Prostate gland (tissue), 2 donors: ENCODE results near the gene PLEKHH3. TPM values are rescaled to one million over a fixed set of nuclear protein-coding genes. Genes with fewer than 3 reads are reported as not detected.

Experiments used
- DNase-seq: peaks from one replicate; pipeline ENCODE4 v3.0.0-alpha.2; 2019; ENCODE audit warnings: low spot score
- H3K27ac ChIP-seq, 2 donors: fragments of 200-600 bp; sonication (generic); 2 replicates each; pipeline ENCODE4 v1.5.1; 2017 to 2019
- H3K27me3 ChIP-seq: fragments of 200-600 bp; sonication (generic); replicated peaks from 2 replicates; pipeline ENCODE4 v1.5.1; 2019; ENCODE audit not compliant: insufficient read depth
- H3K36me3 ChIP-seq, 2 donors: fragments of 200-600 bp; sonication (generic); 1 replicate in 1 of 2; 2 replicates in 1 of 2; pipeline versions ENCODE4 v1.5.1 to v1.8.1; 2017 to 2019
- H3K4me1 ChIP-seq: fragments of 200-600 bp; sonication (generic); replicated peaks from 2 replicates; pipeline ENCODE4 v1.5.1; 2019
- H3K4me3 ChIP-seq, 2 donors: fragments of 200-600 bp; sonication (generic); 2 replicates each; pipeline ENCODE4 v1.5.1; 2017 to 2019
- H3K9me3 ChIP-seq: fragments of 200-600 bp; sonication (generic); 2 replicates; pipeline ENCODE4 v1.5.1; 2017
- CTCF ChIP-seq, 4 experiments: fragments of 200-600 bp in 2 of 4; fragments of 450-650 bp in 2 of 4; sonication (generic) in 2 of 4; IDR thresholded peaks; 1 replicate in 3 of 4; 2 replicates in 1 of 4; pipeline ENCODE4 v1.5.1; 2016 to 2019; ENCODE audit warnings: antibody characterized with exemption in 4 of 4, mild to moderate bottlenecking in 2 of 4, moderate library complexity in 2 of 4
- POLR2A ChIP-seq: fragments of 450-650 bp; IDR thresholded peaks from one replicate; pipeline ENCODE4 v1.6.1; 2016; ENCODE audit warnings: antibody characterized with exemption, mild to moderate bottlenecking
- POLR2AphosphoS5 ChIP-seq: sonication (generic); formaldehyde crosslinking; IDR thresholded peaks from one replicate; pipeline ENCODE4 v1.6.1; 2017; ENCODE audit warnings: antibody characterized with exemption
- WGBS: methylation state at CpG from one replicate; pipeline ENCODE4 v1.1.5; 2018; 5-methylcytosine and 5-hydroxymethylcytosine counted together
- intact Hi-C: fragments of 100-400 bp; cut with DNase I; formaldehyde crosslinking; loops from one replicate; pipeline ENCODE4 v1.14.2; 2022
- total RNA-seq, 2 donors: library from RNA; depleted of rRNA; stranded (reverse); fragments of >200 nt; gene quantifications; one replicate each; pipeline ENCODE4 v1.1.0, GENCODE V29; 2016

The PLEKHH3 gene
- total RNA-seq, 2 donors from 2014 or later, result 87.4 to 102 TPM

- Histone ChIP-seq H3K4me3 (no peak overlapping the region), H3K27ac (no peak overlapping the region), H3K4me1 (no peaks in the 10 kb centered on the region), H3K27me3 (no peaks in the 10 kb centered on the region), H3K36me3 (peaks cover 16 to 28% of the 10 kb centered on the region in 2 donors), H3K9me3 (no peaks in the 10 kb centered on the region)
- no peak for DNase-seq
- intact Hi-C loops, result no loop called here
- TF ChIP-seq POLR2AphosphoS5, result no peak
- no peak for TF ChIP-seq CTCF (IDR thresholded peaks at IDR 0.05)
- no peak for TF ChIP-seq POLR2A
- WGBS, result 88% methylated on average over 11 of the region's 11 CpGs
Observed at GRCh38 chr17:42702446-42702845, 25.7 kb upstream of the PLEKHH3 start.

- TF ChIP-seq CTCF (IDR thresholded peaks at IDR 0.05) (no peak), POLR2AphosphoS5 (no peak), POLR2A (no peak)
- H3K9me3 ChIP-seq, result no peaks in the 10 kb centered on the region
- intact Hi-C loops, result no loop called here
- no peaks in the 10 kb centered on the region for H3K27me3 ChIP-seq
- no peak for DNase-seq
- no peak overlapping the region for H3K4me3 ChIP-seq
- 73% methylated on average over 10 of the region's 10 CpGs for WGBS
- H3K36me3 ChIP-seq, result peaks cover 10 to 17% of the 10 kb centered on the region in 2 donors
- no peaks in the 10 kb centered on the region for H3K4me1 ChIP-seq
- no peak overlapping the region for H3K27ac ChIP-seq
Observed at GRCh38 chr17:42700586-42701289, 23.9 kb upstream of the PLEKHH3 start.

- Histone ChIP-seq H3K27ac (no peak overlapping the region), H3K36me3 (peaks cover 5 to 8% of the 10 kb centered on the region in 2 donors), H3K9me3 (no peaks in the 10 kb centered on the region), H3K4me1 (no peaks in the 10 kb centered on the region), H3K27me3 (no peaks in the 10 kb centered on the region), H3K4me3 (no peak overlapping the region)
- WGBS, result 82% methylated on average over 4 of the region's 4 CpGs
- no peak for TF ChIP-seq POLR2AphosphoS5
- TF ChIP-seq POLR2A, result no peak
- TF ChIP-seq CTCF (IDR thresholded peaks at IDR 0.05), result no peak
- intact Hi-C loops, result no loop called here
- DNase-seq, result no peak
Observed at GRCh38 chr17:42699415-42699740, 22.6 kb upstream of the PLEKHH3 start.

- H3K4me3 ChIP-seq, result no peak overlapping the region
- no peak for DNase-seq
- H3K27ac ChIP-seq, result no peak overlapping the region
- no peaks in the 10 kb centered on the region for H3K27me3 ChIP-seq
- no peak for TF ChIP-seq POLR2AphosphoS5
- no peak for TF ChIP-seq CTCF (IDR thresholded peaks at IDR 0.05)
- no peak for TF ChIP-seq POLR2A
- intact Hi-C loops, result no loop called here
- no peaks in the 10 kb centered on the region for H3K4me1 ChIP-seq
- no peaks in the 10 kb centered on the region for H3K9me3 ChIP-seq
- H3K36me3 ChIP-seq, result peaks cover 5 to 8% of the 10 kb centered on the region in 2 donors
- WGBS, result 43% methylated on average over 2 of the region's 2 CpGs
Observed at GRCh38 chr17:42698736-42699414, 22.1 kb upstream of the PLEKHH3 start.
